OCI-M2 (cell line): ENCODE results near the gene TTBK1.

Source experiments
- DNase-seq: peaks from one replicate; lab custom pipeline; 2025; ENCODE audit not compliant: unreplicated experiment; lab: John Stamatoyannopoulos, UW

TTBK1 gene

DNA sequence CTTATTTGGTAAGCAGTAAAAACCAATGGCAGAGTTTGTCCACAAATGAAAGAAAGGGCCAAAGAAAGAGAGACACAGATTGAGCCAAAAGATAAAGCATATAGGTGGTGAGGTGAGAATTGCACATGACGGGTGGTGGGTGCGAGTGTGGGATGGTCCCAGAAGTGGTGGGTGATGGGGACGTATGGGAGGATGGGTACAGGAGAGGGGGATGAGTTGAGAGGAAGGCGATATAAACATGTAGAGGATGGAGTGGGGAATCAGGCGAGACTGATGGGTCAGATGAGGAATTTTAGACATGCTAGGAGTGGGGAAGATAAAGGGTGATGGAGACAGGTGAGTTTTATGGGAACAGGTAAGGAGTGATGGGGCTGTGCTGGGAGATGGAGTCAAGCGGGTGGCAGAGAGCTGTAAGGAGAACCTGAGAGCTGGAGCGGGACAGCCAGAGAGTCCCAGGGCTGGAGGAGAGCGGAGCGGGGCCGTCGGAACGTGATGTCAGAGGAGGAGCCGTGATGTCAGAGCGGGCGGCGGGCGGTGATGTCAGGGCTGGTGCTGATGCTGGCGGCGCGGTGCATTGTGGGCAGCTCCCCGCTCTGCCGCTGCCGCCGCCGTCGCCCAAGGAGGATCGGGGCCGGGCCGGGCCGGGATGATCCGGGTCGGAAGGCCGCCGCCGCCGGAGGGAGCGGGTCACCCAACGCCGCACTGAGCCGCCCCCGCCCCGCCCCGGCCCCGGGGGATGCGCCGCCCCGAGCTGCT is at the start of gene TTBK1:
TTBK1 (plus strand) TSS at position 574 of the 756 bp plus-strand sequence. CDS start 3,180 bp downstream, outside the sequence.
- no peak for DNase-seq

DNA sequence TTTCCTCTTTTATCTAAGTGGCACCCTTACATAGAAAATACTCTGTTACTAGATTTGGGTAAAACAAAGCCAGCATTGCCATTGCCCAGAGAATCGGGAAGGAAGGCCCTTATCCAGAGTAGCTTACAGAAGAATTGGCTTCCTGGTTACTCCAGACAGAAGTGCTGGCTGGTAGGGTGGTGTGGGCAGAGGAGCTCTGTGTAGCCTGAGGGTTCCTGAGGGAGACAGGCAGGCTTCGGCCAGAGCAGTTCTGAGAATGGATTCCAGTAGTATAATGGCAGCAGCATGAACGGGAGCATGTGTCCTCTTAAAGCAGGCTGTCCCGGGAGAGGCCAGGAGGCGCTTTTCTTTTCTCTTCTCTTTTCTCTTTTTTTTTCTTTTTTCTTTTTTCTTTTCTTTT is 49.4 kb upstream of the TTBK1 start:
- no peak for DNase-seq

DNA sequence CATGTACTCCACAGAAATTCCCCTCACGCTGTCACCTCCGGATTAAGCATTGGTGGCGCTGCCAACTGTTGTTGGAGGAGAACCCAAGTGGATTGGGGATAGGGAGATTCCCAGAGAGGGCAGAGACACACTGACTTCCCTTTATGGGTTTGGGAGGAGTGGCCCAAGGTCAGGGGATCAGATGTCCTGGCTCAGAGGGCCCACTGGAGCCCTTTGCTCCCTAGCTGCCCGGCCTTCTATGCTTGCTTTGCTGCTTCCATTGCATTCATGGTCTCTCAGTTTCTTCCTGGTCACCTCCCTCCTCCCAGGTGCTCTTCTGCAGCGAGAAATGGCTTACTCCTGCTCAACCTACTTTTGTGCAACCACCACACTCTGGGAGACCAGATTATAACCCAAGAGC is 46.9 kb upstream of the TTBK1 start:
- no peak for DNase-seq

DNA sequence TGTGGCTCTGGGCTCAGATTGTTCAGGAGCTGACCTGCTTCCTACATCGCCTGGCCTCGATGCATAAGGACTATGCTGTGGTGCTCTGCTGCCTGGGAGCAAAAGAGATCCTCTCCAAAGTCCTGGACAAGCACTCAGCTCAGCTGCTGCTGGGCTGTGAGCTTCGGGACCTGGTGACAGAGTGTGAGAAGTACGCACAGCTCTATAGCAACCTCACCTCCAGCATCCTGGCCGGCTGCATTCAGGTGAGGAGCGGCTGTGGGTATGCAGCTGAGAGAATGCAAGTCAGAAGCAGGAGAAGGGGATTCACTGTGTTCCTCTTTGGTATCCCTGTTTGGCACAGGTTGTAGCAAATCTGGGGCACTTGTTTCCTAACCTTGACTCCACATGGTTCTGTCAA is 43.4 kb upstream of the TTBK1 start:
- no peak for DNase-seq

DNA sequence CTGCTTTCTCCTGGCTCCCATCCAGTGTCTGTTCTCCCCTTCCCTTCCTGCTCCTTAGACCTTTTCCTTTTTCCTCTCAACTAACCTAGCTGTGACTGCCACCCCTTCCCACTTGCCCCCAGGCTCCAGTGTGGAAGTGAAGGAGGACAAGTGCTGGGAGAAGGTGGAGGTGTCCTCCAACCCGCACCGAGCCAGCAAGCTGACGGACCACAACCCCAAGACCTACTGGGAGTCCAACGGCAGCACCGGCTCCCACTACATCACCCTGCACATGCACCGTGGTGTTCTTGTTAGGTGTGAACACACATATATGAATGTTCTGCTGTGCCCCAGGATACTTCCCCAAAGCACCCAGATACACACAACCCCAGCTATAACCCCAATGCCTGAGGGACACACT is 42.7 kb upstream of the TTBK1 start:
- DNase-seq: no peak

DNA sequence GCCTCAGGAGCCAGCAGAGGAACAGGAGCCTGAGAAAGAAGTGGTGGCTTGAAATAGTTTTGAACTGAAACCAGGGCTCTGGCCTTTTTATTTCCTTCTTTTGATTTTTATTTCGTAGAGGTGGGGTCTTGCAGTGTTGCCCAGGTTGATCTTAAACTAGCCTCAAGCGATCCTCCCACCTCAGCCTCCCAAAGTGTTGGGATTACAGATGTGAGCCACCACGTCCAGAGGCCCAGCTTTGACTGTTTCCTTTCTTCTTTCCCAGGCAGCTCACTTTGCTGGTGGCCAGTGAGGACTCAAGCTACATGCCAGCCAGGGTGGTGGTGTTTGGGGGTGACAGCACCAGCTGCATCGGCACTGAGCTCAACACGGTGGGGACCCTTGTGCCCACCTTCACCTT is 40.8 kb upstream of the TTBK1 start:
- DNase-seq: no peak

DNA sequence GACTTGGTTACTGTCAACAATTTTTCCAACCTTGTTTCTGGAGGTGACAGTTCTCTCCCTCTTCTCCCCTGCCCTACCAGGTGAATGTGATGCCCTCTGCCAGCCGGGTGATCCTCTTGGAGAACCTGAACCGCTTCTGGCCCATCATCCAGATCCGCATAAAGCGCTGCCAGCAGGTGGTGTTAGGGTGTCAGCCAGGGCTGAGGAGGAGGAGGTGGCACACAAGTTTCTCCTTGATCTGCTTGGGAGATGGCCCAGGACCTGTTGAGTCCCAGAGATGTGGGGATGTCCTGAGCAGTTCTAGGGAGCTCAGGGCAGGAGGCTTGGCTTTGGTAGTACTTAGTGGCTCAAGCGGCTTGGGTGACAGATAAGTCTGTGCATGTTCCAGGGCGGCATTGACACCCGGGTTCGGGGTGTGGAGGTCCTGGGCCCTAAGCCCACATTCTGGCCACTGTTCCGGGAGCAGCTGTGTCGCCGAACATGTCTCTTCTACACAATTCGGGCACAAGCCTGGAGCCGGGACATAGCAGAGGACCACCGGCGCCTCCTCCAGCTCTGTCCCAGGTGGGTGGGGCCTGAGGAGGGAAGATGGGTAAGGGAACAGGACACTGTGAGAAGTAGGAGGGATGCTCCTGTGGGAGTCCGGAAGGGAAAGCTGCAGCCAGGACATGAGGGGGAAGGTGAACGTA is 40.1 kb upstream of the TTBK1 start:
- no peak for DNase-seq

DNA sequence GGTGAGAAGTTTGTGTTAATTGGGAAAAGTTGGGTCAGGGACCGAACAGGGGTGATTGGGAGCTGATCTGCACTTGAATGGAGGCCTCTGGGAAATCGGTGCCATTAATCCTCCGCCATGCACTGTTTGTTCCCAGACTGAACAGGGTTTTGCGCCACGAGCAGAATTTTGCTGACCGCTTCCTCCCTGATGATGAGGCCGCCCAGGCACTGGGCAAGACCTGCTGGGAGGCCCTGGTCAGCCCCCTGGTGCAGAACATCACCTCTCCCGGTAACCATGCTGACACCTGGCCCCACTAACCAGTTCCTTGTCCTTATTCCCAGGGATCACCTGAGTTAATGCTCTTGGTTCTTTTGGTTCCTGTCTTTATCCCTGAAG is 39.6 kb upstream of the TTBK1 start:
- DNase-seq: no peak

DNA sequence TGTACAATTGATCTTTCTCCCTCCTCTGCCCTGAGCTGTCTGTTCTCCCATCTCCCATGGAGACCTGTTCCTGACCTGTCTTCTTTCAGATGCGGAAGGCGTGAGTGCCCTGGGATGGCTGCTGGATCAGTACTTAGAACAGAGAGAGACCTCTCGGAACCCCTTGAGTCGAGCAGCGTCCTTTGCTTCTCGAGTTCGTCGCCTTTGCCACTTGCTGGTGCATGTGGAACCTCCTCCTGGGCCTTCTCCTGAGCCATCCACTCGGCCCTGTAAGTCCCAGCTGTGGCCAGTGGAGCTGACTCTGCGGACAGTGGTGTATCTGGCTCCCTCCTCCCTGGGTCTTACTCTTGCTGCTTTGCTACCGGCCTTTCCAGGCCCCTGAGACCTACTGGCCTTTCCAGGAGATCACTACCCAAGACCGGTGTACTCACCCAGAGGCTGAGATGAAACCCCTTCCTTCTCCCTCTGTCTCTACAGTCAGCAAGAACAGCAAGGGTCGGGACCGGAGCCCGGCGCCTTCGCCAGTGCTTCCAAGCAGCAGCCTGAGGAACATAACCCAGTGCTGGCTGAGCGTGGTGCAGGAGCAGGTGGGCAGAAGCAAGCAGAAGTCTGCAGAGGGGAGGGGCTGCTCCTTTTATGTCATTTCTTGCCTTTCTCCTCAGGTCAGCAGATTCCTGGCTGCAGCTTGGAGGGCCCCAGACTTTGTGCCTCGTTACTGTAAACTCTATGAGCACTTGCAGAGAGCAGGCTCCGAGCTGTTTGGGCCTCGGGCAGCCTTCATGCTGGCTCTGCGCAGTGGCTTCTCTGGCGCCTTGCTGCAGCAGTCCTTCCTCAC is 38.8 kb upstream of the TTBK1 start:
- DNase-seq: no peak

DNA sequence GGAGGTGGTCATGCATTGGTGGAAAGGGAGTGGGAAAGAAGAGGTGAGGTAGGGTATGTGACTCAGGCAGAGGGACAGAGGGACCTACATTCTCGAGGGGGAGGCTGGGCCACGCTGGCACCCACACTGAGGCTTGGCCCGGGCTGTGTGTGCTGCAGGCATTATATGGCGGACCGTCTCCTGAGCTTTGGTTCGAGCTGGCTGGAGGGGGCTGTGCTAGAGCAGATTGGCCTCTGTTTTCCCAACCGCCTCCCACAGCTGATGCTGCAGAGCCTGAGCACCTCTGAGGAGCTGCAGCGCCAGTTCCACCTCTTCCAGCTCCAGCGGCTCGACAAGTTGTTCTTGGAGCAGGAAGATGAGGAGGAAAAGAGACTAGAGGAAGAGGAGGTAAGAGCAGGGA is 37.4 kb upstream of the TTBK1 start:
- no peak for DNase-seq

DNA sequence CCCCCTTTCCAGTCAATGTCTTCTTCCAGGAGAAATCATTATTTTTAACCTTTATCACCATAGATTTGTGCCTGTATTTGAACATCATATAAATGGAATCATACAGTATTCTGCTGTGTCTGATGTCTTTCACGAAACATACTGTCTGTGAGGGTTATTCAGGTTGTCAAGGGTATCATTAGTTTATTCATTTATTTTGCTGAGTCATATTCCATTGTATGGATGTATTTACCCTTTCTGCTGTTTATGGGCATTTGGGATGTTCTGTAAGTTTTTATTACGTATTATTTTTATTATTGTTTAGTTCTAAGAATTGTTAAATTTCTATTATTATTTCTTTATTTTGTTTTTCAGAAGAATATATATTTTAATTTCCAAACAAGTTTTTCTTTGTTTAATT is 36.0 kb upstream of the TTBK1 start:
- no peak for DNase-seq

DNA sequence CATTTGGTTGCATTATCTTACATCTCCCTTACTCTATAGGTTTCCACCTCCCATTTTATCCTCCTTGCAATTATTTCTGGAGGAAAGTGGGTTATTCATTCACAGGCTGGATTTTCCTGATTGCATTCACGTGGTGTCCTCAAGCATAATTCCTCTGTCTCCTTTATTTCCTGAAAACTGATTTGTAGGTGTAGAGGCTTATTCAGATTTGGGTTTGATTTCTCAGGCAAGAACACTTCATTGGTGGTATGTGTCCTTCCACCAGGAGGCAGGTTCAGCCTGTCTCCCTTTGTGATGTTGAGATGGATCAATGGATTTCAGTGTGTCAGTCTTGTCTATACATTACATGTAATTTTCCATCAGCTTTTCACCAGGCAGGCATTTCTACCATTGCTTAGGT is 31.3 kb upstream of the TTBK1 start:
- DNase-seq: no peak

DNA sequence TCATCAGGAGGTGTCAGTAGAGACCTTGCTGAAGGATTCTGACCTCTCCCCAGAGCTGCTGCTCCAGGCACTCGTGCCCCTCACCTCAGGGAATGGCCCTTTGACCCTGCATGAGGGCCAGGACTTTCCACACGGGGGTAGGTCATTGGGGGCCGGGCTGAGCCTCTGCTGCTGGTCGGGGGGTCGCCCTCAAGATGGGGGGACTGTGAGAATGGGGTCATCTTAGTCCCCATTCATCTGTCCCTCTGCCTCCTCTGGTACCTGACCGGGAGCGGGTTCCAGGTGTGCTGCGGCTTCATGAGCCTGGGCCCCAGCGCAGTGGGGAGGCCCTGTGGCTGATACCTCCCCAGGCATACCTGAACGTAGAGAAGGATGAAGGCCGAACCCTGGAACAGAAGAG is 29.9 kb upstream of the TTBK1 start:
- DNase-seq: no peak

DNA sequence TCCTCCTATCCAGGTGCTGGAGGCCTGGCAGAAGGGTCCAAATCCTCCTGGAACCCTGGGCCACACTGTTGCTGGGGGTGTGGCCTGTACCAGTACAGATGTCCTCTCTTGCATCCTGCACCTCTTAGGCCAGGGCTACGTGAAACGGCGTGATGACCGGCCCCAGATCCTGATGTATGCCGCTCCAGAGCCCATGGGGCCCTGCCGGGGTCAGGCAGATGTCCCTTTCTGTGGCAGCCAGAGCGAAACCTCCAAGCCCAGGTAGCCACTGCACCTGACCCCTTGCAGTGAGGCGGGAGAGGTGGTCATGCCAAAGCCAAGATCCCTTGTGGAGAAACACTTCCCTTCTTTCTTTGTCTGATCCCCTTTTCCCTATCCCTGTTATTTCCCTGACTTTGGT is 28.2 kb upstream of the TTBK1 start:
- DNase-seq: no peak

DNA sequence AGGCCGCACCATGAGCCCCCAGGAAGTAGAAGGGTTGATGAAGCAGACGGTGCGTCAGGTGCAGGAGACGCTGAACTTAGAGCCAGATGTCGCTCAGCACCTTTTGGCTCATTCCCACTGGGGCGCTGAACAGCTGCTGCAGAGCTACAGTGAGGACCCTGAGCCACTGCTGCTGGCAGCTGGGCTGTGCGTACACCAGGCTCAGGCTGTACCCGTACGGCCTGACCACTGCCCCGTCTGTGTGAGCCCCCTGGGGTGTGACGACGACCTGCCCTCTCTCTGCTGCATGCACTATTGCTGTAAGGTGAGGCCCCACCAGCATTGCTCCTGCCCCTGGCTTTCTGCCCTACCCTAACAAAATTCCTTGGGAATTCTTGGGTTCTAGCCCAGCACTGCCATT is 27.1 kb upstream of the TTBK1 start:
- DNase-seq: no peak

DNA sequence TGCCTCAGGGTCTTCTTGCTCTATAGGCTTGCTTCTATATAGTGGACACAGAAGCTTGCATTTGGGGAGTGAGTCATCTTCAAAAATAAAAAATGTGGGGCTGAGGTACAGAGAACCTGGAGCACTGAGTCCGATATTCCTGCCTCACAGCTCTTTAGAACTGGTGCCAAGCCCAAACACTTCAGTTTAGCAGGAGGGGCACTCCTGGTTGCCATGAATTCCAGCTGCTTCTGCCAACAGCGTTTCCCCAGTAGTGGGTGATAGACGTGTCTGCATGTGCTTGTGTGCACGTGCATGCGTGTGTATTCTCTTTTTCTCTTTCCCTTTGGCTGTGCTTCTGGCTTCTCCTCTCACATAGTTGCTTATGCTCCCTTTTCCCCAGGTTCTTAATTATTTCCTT is 25.9 kb upstream of the TTBK1 start:
- DNase-seq: no peak

DNA sequence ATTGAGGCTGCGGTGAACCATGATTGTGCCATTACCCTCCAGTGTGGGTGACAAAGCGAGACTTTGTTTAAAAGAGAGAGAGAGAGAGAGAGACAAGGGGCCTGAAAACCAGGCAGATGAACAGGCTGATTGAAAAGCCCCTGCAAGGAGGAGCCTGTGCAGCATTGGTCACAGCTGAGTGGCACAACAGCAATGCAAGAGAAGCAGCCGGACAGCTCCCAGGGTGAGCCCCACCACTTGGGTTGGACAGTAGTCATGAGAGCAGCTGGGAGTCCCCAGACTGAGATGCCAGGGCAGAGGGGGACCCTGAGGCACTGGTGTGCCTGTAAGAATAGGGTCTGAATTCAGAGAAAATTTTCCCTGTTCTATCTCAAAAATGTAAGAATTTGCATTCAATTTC is 24.2 kb upstream of the TTBK1 start:
- no peak for DNase-seq

DNA sequence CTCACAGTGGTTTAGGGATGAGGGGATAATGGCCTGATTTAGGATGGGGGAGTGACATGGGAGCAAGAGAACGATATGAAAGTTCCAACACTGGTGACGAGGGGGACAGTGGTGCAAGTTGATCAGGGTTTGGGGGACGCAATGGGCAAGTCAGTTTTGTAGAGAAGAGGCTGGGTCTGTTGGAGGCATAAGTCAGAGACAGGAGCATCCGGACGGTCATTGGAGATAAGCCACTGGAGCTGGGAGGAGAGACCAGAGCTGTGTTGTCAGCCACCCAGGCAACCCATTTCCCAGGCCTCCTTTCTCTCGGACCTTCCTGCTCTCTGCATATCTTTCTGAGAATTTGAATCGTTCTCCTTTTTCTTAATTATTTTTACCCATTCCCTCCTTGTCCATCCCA is 23.5 kb upstream of the TTBK1 start:
- DNase-seq: no peak

DNA sequence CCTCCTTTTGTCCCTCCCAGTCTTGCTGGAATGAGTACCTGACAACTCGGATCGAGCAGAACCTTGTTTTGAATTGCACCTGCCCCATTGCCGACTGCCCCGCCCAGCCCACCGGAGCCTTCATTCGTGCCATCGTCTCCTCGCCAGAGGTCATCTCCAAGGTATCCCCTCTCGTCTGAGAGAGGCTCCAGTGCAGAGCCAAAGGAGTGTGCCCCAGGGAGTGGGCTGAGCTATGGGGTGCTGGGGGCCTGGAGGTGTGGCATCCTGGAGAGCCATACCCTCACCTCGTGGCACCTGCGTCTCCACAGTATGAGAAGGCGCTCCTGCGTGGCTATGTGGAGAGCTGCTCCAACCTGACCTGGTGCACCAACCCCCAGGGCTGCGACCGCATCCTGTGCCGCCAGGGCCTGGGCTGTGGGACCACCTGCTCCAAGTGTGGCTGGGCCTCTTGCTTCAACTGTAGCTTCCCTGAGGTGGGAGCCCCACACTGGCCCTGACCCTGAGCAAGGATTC is 22.8 kb upstream of the TTBK1 start:
- DNase-seq: no peak

DNA sequence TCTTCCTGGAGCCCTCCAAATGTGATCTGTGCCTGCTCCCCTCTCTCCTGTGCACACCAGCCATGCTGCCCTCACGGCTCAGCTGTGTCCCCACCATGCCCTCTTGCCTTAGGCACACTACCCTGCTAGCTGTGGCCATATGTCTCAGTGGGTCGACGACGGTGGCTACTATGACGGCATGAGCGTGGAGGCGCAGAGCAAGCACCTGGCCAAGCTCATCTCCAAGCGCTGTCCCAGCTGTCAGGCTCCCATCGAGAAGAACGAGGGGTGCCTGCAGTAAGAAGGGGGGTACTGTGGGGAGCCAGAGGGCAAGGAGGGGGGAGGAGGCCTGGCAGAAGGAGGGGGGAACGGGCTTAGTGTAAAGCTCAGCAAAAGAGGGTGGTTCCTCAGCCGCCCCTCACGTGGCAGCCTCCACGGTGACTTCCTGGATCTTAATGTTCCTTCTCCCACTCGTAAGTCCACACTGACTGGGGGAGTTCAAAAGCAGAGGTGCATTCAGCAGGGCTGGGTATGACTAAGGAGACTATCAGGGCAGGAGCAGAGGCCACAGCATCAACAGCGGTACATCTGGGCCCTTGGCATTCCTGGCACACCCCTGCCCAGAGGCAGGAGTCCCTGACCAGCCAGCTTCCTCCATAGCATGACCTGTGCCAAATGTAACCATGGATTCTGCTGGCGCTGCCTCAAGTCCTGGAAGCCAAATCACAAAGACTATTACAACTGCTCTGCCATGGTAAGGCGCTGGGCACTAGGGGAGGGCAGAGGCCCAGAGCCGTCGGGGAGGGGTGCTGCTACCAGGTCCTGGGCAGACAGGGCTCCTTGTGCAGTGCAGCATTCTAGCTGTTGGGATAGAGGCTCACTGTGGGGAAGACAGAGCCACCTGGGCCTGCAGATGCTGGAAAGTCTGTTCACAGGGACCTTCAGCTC is 22.0 kb upstream of the TTBK1 start:
- DNase-seq: no peak
